CD14-positive monocyte (primary cell): ENCODE results near the gene CNNM4. TPM values are rescaled to one million over a fixed set of nuclear protein-coding genes. Genes with fewer than 3 reads are reported as not detected.

ENCODE experiments used
- DNase-seq, 3 donors: peaks; one replicate each; pipeline ENCODE4 v3.0.0-alpha.2; 2011 to 2022
- H2AFZ ChIP-seq: 2 replicates; pipeline ENCODE4 v1.6.0; 2012; ENCODE audit warnings: mild to moderate bottlenecking, low read depth, low read length, inconsistent platforms; ENCODE audit not compliant: insufficient read depth, poor library complexity, severe bottlenecking
- H3K27ac ChIP-seq, 2 donors: 1 replicate in 1 of 2; 2 replicates in 1 of 2; pipeline ENCODE4 v1.5.1; 2012 to 2013; ENCODE audit warnings: low read length in 2 of 2, control low read depth in 1 of 2, inconsistent platforms in 1 of 2, low read depth in 1 of 2, mild to moderate bottlenecking in 1 of 2
- H3K27me3 ChIP-seq, 2 donors: one replicate each; pipeline versions ENCODE4 v1.6.0 to v1.6.1; 2011 to 2013; ENCODE audit warnings: low read length in 2 of 2; ENCODE audit not compliant: control insufficient read depth in 2 of 2, insufficient read depth in 2 of 2
- H3K36me3 ChIP-seq, 2 donors: replicated peaks in 1 of 2; 1 replicate in 1 of 2; 2 replicates in 1 of 2; pipeline versions ENCODE4 v1.5.1 to v1.6.1; 2012 to 2013; ENCODE audit warnings: low read length in 2 of 2, control low read depth in 1 of 2, inconsistent platforms in 1 of 2, mild to moderate bottlenecking in 1 of 2; ENCODE audit not compliant: insufficient read depth in 2 of 2, control insufficient read depth in 1 of 2
- H3K4me1 ChIP-seq, 2 donors: 1 replicate in 1 of 2; 2 replicates in 1 of 2; pipeline versions ENCODE4 v1.5.1 to v1.6.1; 2012 to 2013; ENCODE audit warnings: low read length in 2 of 2, control low read depth in 1 of 2, inconsistent platforms in 1 of 2, mild to moderate bottlenecking in 1 of 2, moderate library complexity in 1 of 2; ENCODE audit not compliant: insufficient read depth in 2 of 2, control insufficient read depth in 1 of 2
- H3K4me2 ChIP-seq: replicated peaks from 2 replicates; pipeline ENCODE3; 2012; ENCODE audit warnings: low read length, moderate library complexity, mild to moderate bottlenecking; ENCODE audit not compliant: poor library complexity, severe bottlenecking; ENCODE audit errors: extremely low read depth
- H3K4me3 ChIP-seq, 3 experiments: fragments of 200-600 bp in 1 of 3; sonication (generic) in 1 of 3; replicated peaks in 1 of 3; 1 replicate in 2 of 3; 2 replicates in 1 of 3; pipeline ENCODE4 v1.5.1; 2011 to 2013; ENCODE audit warnings: low read length in 3 of 3, mild to moderate bottlenecking in 3 of 3, control low read depth in 2 of 3, low read depth in 2 of 3, inconsistent platforms in 1 of 3, moderate library complexity in 1 of 3
- H3K79me2 ChIP-seq: 2 replicates; pipeline ENCODE4 v1.6.0; 2012; ENCODE audit warnings: mild to moderate bottlenecking, control low read depth, inconsistent platforms, low read length, moderate library complexity; ENCODE audit not compliant: insufficient read depth
- H3K9ac ChIP-seq: 2 replicates; pipeline ENCODE4 v1.6.0; 2017; ENCODE audit warnings: low read length, mild to moderate bottlenecking; ENCODE audit not compliant: insufficient read depth, poor library complexity, severe bottlenecking
- H3K9me3 ChIP-seq, 2 donors: replicated peaks in 1 of 2; 1 replicate in 1 of 2; 2 replicates in 1 of 2; pipeline versions ENCODE4 v1.5.1 to v1.6.1; 2012 to 2013; ENCODE audit warnings: low read length in 2 of 2, control low read depth in 1 of 2; ENCODE audit not compliant: control insufficient read depth in 1 of 2, insufficient read depth in 1 of 2
- H4K20me1 ChIP-seq: 2 replicates; pipeline ENCODE4 v1.6.0; 2012; ENCODE audit warnings: mild to moderate bottlenecking, low read length, control low read depth, moderate library complexity; ENCODE audit not compliant: insufficient read depth
- H3K27ac Mint-ChIP-seq, 7 donors: one replicate each; pipeline ENCODE4 v1.8.0; 2020; ENCODE audit warnings: mild to moderate bottlenecking in 7 of 7, mixed read lengths in 7 of 7, moderate library complexity in 6 of 7, inconsistent platforms in 2 of 7
- H3K27me3 Mint-ChIP-seq, 3 donors: one replicate each; pipeline ENCODE4 v1.8.0; 2021 to 2022; ENCODE audit warnings: low read depth in 3 of 3, mild to moderate bottlenecking in 3 of 3, mixed read lengths in 3 of 3, moderate library complexity in 3 of 3, inconsistent platforms in 1 of 3
- H3K36me3 Mint-ChIP-seq, 2 donors: one replicate each; pipeline ENCODE4 v1.8.0; 2020; ENCODE audit warnings: mixed read lengths in 2 of 2, inconsistent platforms in 1 of 2, mild to moderate bottlenecking in 1 of 2
- H3K4me1 Mint-ChIP-seq: one replicate; pipeline ENCODE4 v1.8.0; 2020; ENCODE audit warnings: mild to moderate bottlenecking, mixed read lengths
- H3K4me3 Mint-ChIP-seq, 2 donors: one replicate each; pipeline ENCODE4 v1.8.0; 2020; ENCODE audit warnings: mild to moderate bottlenecking in 2 of 2, mixed read lengths in 2 of 2, moderate library complexity in 1 of 2
- H3K9me3 Mint-ChIP-seq, 7 donors: one replicate each; pipeline ENCODE4 v1.8.0; 2020 to 2022; ENCODE audit warnings: mixed read lengths in 7 of 7, mild to moderate bottlenecking in 6 of 7, moderate library complexity in 6 of 7, inconsistent platforms in 2 of 7
- WGBS: methylation state at CpG from one replicate; pipeline ENCODE4 v1.1.5; 2013; ENCODE audit warnings: missing lambda C conversion rate; ENCODE audit not compliant: insufficient coverage; 5-methylcytosine and 5-hydroxymethylcytosine counted together
- intact Hi-C, 2 donors: fragments of 100-400 bp; cut with micrococcal nuclease; formaldehyde crosslinking; loops; one replicate each; pipeline versions ENCODE4 v1.15.0 to v1.15.1; 2023
- polyA plus RNA-seq, 3 donors: library from polyadenylated mRNA; depleted of rRNA in 1 of 3; unstranded in 2 of 3; stranded (reverse) in 1 of 3; fragments of 300-500 nt in 2 of 3; fragments of >200 nt in 1 of 3; fragmentation: Illumina TruSeq in 2 of 3; gene quantifications; 1 replicate in 2 of 3; 2 replicates in 1 of 3; pipeline ENCODE4 v1.2.3, GENCODE V29; 2012 to 2021
- TF ChIP-seq, protein P1 (sequence below): fragments of 200-600 bp; IDR thresholded peaks from one replicate; pipeline ENCODE4 v1.8.0; 2022; ENCODE audit warnings: antibody characterized with exemption, mild to moderate bottlenecking

Gene CNNM4
- polyA plus RNA-seq, 3 donors = 2.3 to 8.3 (median 2.6) TPM

DNA sequence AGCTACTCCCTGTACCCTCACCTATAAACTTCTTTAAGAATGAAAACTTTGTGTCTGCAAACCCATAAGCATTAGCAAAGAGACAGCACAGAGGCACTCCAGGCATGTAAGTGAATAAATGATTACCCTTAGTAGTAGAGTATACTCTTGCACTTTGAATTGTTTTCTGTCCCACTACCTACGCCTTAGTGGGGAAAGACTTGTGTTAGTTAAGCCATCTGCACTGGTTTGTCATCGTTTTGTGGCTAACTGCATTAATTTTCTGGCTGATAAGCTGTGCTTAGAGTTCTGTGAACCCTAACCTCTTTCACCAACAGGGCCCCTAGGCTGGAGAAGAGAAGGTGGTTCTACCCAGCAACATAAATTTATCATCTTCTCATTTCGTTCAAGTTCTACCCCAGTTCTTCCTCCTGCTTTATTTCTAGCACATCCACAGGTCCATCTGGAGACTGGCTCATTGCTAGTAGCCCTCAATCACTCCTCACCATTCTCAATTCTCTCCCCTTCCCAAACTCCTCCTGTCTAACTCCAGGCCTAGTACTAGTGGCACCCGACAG, 21.5 kb upstream of the CNNM4 start:
- Mint-ChIP-seq H3K4me3 (peak overlapping the region; percentile 98), H3K4me1 (peaks cover 29% of the 10 kb centered on the region)
- WGBS = 27% methylated on average over 3 of the region's 4 CpGs

DNA sequence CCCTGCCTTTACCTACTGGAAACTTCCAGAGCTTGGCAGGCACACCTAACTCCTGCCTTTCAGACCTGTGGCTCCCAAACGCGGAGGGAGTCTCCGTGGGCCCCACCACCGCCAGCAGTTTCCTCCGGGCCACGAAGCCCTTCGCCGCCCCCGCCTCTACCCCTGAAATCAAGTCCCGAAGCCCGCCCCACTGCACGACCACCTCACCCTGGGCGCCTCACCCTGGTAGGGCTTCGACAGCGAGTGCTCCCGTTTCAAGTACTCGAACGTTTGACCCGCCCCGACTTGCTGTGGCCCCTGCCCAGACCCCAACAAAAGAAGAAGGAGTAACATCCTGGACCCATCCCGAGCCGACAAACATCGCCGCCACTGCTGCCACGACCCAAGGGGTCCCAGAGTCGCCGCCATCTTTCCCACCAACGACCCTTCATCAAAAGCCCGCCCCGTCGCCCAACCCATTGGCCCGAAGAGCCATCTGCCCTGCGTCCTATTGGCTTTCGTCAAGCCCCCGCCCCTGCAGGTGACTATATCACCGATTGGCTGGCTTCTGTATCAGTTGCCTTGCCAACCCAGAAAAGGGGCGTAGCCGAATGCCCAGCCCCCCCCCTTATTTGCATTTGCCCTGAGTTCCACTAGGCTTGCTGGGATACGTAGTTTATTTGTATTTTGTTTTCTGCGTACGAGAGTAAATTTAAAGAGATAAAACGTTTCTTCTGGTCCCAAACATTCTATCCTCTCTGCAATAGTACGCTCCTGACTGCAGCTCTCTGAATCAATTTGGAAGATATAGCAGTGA, 20.9 kb upstream of the CNNM4 start, which contains the start of gene LMAN2L:
Gene LMAN2L, minus strand, starts transcription at position 432 of the 796 bp plus-strand sequence. Its CDS starts 24 bp downstream, at position 408.
- Mint-ChIP-seq H3K9me3 (peaks cover 0 to 4% (median 0%) of the 10 kb centered on the region in 7 donors), H3K27ac (peak within 1 kb of the TSS; percentile 90 to 99 (median 97)), H3K4me3 (peak within 1 kb of the TSS; percentile 98), H3K36me3 (peaks cover 10 to 22% of the 10 kb centered on the region in 2 donors), H3K27me3 (peaks cover 0 to 1% (median 0%) of the 10 kb centered on the region in 3 donors), H3K4me1 (peaks cover 29% of the 10 kb centered on the region)
- TF ChIP-seq, protein P1, sequence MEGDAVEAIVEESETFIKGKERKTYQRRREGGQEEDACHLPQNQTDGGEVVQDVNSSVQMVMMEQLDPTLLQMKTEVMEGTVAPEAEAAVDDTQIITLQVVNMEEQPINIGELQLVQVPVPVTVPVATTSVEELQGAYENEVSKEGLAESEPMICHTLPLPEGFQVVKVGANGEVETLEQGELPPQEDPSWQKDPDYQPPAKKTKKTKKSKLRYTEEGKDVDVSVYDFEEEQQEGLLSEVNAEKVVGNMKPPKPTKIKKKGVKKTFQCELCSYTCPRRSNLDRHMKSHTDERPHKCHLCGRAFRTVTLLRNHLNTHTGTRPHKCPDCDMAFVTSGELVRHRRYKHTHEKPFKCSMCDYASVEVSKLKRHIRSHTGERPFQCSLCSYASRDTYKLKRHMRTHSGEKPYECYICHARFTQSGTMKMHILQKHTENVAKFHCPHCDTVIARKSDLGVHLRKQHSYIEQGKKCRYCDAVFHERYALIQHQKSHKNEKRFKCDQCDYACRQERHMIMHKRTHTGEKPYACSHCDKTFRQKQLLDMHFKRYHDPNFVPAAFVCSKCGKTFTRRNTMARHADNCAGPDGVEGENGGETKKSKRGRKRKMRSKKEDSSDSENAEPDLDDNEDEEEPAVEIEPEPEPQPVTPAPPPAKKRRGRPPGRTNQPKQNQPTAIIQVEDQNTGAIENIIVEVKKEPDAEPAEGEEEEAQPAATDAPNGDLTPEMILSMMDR = no peak
- peaks cover 16 to 28% of the 10 kb centered on the region in 2 donors for H3K36me3 ChIP-seq
- 0% methylated on average over 36 of the region's 43 CpGs for WGBS
- DNase-seq = peak; percentile 92 to 98 (median 95)
- H3K4me3 ChIP-seq = peak within 1 kb of the TSS; percentile 88 to 94 (median 90)
- H3K4me2 ChIP-seq = peak within 1 kb of the TSS; percentile 88
- no peaks in the 10 kb centered on the region for H4K20me1 ChIP-seq
- H3K9ac ChIP-seq = peak within 1 kb of the TSS; percentile 70
- H3K79me2 ChIP-seq = peaks cover 14% of the 10 kb centered on the region
- H3K27ac ChIP-seq = peak within 1 kb of the TSS; percentile 0 to 79
- intact Hi-C loops = loop anchor here (2.0 to 10.0 kb wide), 3 partner anchors 21 to 105 kb away; partner anchors contain the start of genes KANSL3 (in 2 of the 2) and CNNM4 (in 1 of the 2)
- H3K4me1 ChIP-seq = peaks cover 22 to 33% of the 10 kb centered on the region in 2 donors
- no peaks in the 10 kb centered on the region for H3K27me3 ChIP-seq
- no peaks in the 10 kb centered on the region for H3K9me3 ChIP-seq
- H2AFZ ChIP-seq = peak within 1 kb of the TSS; percentile 94

More for the DNA sequence above, 21.5 kb upstream of the CNNM4 start:
- intact Hi-C loops = loop anchor here in 1 of 2 donors (10.0 kb wide), 1 partner anchor 104 kb away; the partner anchor contains the start of gene KANSL3
- peak overlapping the region; percentile 90 to 99 (median 97) for H3K27ac Mint-ChIP-seq
- Histone ChIP-seq H3K4me1 (peaks cover 22 to 33% of the 10 kb centered on the region in 2 donors), H3K9me3 (no peaks in the 10 kb centered on the region), H3K36me3 (peaks cover 22 to 34% of the 10 kb centered on the region in 2 donors), H3K9ac (peak overlapping the region; percentile 70), H4K20me1 (no peaks in the 10 kb centered on the region), H3K27ac (peak overlapping the region in 1 of 2 donors; percentile 79), H3K27me3 (no peaks in the 10 kb centered on the region), H3K4me2 (peak overlapping the region; percentile 88), H3K4me3 (peak overlapping the region; percentile 88 to 94 (median 90)), H3K79me2 (peaks cover 14% of the 10 kb centered on the region), H2AFZ (peak overlapping the region; percentile 94)
- H3K9me3 Mint-ChIP-seq = peaks cover 0 to 4% (median 0%) of the 10 kb centered on the region in 7 donors
- TF ChIP-seq, protein P1 = no peak
- peaks cover 0 to 1% (median 0%) of the 10 kb centered on the region in 3 donors for H3K27me3 Mint-ChIP-seq
- peaks cover 17 to 29% of the 10 kb centered on the region in 2 donors for H3K36me3 Mint-ChIP-seq
- no peak for DNase-seq
